ENCODE data around the gene PCED1B. TPM values are rescaled to one million over a fixed set of nuclear protein-coding genes. Genes with fewer than 3 reads are reported as not detected.
A peak's percentile ranks its signal among the peaks of the same experiment; 100 is the strongest.

Gene PCED1B
- total and polyA plus RNA-seq, 2 experiments from 2014 or later, result 5.1 to 6.6 TPM

GRCh38 chr12:47082796-47083621 is 3.6 kb downstream of the PCED1B start:
- no peak overlapping the region for H3K4me3 ChIP-seq
- DNase-seq (ENCODE audit: low spot score) (no peak), ATAC-seq (no peak)
- H3K4me1 ChIP-seq (ENCODE audit: insufficient read depth), result peaks cover 44% of the 10 kb centered on the region
- peak overlapping the region; percentile 2; the same call in 1 of the 2 replicates for H3K27ac Mint-ChIP-seq
- no peak overlapping the region for H3K27ac ChIP-seq (ENCODE audit: low read depth)
- no peaks in the 10 kb centered on the region for H3K79me2 ChIP-seq (replicated peaks; ENCODE audit: insufficient read depth)
- peaks cover 21% of the 10 kb centered on the region for H3K27me3 Mint-ChIP-seq (ENCODE audit: insufficient read depth, low read depth, poor library complexity)
- no peaks in the 10 kb centered on the region for H4K20me1 ChIP-seq (replicated peaks; ENCODE audit: insufficient read depth)
- H3K9me2 ChIP-seq (ENCODE audit: insufficient read depth), result no peaks in the 10 kb centered on the region
- no peaks in the 10 kb centered on the region for H3K36me3 Mint-ChIP-seq (ENCODE audit: low read depth)
- peaks cover 55% of the 10 kb centered on the region for H3K4me1 Mint-ChIP-seq
- no peaks in the 10 kb centered on the region for H3K36me3 ChIP-seq (ENCODE audit: insufficient read depth)
- no peak overlapping the region for H3K4me2 ChIP-seq
- TF ChIP-seq CTCF (conservative IDR thresholded peaks at IDR 0.05; ENCODE audit: low read depth in 2 of 2) (no peak), ETS1 (IDR thresholded peaks at IDR 0.05) (no peak), EZH2phosphoT487 (IDR thresholded peaks at IDR 0.05; ENCODE audit: unreplicated experiment) (no peak), ZNF114 (CRISPR knock-in tag; IDR thresholded peaks at IDR 0.05) (no peak), REST (IDR thresholded peaks at IDR 0.05; ENCODE audit: unreplicated experiment) (no peak), STAT1 (IDR thresholded peaks at IDR 0.05; ENCODE audit: unreplicated experiment) (no peak), ZNF462 (CRISPR knock-in tag; IDR thresholded peaks at IDR 0.05) (no peak), JUNB (IDR thresholded peaks at IDR 0.05; ENCODE audit: unreplicated experiment) (no peak), CREB1 (CRISPR knock-in tag; IDR thresholded peaks at IDR 0.05; ENCODE audit: low read depth) (no peak), NANOG (IDR thresholded peaks at IDR 0.05; ENCODE audit: borderline replicate concordance) (no peak), EZH2 (IDR thresholded peaks at IDR 0.05; ENCODE audit: low read depth, unreplicated experiment) (no peak), ZNF331 (CRISPR knock-in tag; IDR thresholded peaks at IDR 0.05; ENCODE audit: low read depth) (no peak), POLR2AphosphoS5 (IDR thresholded peaks at IDR 0.05; ENCODE audit: low read depth) (no peak)
- H3K4me3 Mint-ChIP-seq, result no peak overlapping the region
- H3K9me3 Mint-ChIP-seq, result no peaks in the 10 kb centered on the region
- H3F3A ChIP-seq (replicated peaks; ENCODE audit: low read depth), result no peaks in the 10 kb centered on the region
- H3K27me3 ChIP-seq (ENCODE audit: insufficient read depth), result peaks cover 27% of the 10 kb centered on the region
- H2AFZ ChIP-seq, result no peak overlapping the region

All from GM23338 (cell line).